Activated CD4-positive, alpha-beta T cell treated with anti-CD3 and anti-CD28 coated beads, Interleukin-2, amount 50 U/mL, for 48 hours (primary cell): Measurements from ENCODE around the gene DNAJC16.

ENCODE experiments used
- DNase-seq, 2 experiments: peaks; one replicate each; pipeline ENCODE4 v3.0.0-alpha.2; 2020

DNAJC16 gene

DNA sequence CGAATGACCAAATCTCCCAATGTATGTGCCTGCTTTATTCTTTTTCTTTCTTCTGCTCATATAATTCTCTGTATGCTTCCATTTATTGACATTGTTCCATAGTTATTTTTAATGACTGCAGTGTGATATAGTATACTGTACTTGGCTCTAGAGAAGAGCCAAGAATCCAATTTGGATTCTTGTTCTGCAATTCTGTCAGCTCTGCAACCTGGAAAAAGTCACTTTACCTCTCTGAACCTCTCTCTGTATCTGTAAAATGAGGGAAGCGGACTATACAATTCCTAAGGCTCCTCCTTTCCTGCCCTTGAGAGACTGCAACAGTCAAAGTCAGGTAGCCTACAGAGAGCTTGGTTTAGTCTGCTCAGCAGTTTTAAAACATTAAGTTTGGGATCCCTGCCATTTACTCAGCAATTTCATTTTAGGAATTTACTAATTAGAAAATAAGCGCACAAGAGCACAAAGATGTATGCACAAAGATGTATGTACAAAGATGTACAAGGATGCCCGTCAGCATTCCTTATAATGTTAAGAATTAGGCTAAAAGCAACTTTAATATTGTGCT lies 14.7 kb downstream of the DNAJC16 start:
- DNase-seq: no peak

DNA sequence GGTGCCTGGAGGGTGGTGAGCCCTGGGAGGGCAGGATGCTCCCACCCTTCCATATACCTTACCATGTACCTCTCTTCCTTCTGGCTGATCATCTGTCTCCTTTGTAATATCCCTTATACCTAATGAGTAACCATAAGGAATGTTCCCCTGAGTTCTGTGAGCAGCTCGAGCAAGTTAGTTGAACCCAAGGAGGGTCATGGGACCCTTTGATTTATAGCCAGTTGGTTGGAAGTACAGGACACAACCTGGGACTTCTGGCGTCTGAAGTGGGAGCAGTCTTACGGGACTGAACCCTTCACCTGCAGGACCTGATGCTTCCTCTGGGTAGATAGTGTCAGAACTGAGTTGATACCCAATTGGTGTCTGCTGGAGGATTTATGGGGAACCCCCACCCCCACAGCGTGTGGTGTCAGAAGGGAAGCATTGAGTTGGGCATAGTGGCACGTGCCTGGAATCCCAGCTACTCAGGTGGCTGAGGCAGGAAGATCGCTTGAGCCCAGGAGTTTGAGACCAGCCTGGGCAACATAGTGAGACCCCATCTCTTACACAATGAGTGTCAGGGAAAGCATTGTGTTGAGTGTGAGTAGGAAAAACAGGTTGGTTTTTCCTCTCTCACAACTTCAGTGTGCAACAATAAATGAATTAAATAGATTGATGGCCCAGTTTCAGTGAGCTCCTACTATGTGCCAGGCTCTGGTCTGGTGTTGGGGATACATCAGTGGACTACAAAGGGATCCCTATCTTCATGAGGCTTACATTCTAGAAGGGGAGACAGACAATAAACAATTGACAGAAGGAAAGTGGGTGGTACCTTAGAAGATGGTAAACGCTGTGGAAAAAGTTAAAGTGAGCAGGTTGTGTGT lies 16.0 kb downstream of the DNAJC16 start:
- DNase-seq: no peak

DNA sequence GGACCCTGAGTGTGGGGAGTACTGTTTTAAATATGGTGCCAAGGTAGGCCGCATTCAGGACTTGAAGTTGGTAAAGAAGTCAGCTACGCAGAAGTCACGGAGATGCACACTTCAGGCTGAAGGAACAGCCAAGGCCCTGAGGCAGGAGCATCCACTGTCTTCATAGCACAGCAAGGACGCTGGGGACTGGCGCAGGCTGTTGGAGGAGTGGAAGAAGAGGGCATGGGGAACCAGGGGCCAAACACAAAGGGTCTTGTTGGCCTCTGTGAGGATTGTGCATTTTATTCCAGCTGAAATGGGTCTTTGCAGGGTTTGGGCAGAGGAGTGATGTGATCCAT lies 16.6 kb downstream of the DNAJC16 start:
- no peak for DNase-seq

DNA sequence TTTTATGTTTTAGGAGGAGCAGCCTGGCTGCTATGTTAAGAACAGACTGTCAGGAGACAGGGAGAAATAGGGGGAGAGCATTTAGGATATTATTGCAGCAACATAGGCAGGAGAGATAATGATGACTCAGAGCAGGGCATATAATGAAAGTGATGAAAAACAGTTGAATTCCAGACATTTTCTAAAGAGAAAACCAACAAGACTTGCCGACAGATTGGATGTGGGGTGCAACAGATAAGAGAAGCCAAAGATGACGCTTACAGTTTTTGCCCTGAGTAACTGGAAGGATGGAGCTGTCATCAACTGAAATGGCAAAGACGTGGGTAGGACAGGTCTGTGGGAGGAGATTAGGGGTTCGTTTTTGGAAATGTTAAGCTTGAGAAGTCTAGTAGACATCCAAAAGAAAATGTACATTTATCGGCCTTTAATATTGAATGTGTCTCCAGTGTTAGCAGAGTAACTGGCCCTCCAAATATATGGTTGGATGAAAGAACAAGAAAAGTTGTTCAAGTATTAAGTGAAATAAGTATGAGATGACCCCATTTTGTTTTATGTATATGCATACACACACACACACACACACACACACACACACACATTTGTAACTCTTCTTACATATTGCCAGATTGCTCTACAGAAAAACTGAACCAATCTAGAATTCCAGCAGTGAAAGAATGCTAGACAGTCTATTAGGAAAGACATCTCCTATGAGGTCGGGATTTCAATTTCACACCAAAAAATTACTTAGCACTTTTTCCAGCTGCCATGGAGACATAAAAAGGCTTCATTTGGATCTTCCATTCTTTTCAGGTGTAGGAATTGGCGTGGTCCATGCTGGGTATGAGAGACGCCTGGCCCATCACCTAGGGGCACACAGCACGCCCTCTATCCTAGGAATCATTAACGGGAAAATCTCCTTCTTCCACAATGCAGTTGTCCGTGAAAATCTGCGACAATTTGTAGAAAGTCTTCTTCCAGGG lies 17.2 kb downstream of the DNAJC16 start:
- no peak for DNase-seq

DNA sequence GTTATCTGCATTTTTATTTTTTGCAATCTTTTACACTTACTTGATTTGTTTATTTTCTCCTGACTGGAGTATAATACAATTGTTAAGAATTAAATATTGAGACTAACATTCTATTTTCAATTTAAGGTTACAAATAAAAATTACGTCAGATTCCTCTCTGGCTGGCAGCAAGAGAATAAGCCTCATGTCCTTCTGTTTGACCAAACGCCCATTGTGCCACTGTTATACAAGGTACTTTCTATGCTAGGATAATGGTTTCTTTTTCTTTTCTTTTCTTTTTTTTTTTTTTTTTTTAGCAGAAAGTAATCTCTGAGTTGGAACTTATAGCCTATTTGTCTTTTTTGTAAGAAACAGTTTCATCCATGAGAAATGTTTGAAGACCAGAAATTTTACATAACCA lies 20.0 kb downstream of the DNAJC16 start:
- DNase-seq: no peak

DNA sequence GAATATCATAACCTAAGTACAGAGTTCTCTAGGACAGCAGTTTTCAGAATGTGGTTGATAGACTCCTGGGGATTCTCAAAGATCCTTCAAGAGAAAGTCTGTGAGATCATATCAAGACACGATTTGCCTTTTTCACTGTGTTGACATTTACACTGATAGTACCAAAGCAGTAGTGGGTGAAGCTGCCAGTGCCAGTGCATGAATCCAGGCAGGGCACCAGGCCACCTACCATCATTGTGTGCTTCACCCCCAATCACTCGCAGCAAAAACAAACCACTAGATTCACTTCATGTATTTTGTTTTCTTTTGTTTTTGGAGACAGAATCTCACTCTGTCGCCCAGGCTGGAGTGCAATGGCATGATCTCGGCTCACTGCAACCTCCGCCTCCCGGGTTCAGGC lies 23.9 kb downstream of the DNAJC16 start:
- no peak for DNase-seq

DNA sequence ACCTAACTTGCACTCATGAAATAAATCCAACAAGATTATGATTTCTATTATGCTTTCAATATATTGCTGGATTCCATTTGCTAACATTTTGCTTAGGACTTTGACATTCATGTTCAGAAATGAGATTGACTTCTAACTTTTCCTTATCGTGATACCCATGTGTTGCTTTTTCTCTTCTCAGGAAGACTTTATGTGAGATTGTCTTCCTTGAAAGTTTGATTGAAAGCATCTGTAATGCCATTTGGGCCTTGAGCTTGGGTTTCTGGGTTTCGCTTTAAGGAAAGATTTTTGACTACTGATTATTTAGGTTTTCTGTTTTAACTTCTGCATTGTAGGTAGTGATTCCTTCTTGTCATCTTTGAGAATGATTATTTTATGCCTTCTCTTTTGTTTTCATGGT lies 30.4 kb downstream of the DNAJC16 start:
- DNase-seq: no peak

DNA sequence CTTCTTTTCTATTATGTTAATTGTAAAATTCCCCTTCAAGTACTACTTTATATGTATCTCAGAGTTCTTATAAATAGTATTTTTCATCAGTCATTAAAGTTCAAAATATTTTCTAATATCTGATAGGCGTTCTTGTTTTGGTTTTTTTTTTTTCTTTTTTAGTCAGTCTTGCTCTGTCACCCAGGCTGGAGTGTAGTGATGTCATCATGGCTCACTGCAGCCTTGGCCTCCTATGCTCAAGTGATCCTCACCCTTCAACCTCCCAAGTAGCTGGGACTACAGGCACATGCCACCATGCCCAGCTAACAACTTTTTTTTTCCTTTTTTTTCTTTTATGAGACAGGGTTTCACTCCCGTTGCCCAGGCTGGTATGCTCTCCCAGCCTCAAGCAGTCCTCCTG lies 30.9 kb downstream of the DNAJC16 start:
- no peak for DNase-seq

DNA sequence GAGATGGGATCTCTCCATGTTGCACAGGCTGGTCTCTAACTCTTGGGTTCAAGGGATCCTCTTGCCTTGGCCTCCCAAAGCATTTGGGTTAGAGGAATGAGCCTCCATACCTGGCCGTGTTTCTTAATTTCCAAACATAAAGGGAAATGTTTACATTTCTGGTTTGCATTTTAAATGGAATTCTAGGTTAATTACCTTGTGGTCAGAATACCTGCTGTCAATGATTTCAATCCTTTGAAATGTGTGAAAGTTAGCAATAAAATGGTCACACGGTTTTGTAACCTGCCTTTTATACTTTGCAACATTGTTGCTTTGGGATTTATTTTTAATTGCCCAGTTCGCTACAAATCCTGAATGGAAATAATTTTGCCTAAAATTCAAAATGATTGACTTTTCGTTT lies 31.9 kb downstream of the DNAJC16 start:
- DNase-seq: no peak

DNA sequence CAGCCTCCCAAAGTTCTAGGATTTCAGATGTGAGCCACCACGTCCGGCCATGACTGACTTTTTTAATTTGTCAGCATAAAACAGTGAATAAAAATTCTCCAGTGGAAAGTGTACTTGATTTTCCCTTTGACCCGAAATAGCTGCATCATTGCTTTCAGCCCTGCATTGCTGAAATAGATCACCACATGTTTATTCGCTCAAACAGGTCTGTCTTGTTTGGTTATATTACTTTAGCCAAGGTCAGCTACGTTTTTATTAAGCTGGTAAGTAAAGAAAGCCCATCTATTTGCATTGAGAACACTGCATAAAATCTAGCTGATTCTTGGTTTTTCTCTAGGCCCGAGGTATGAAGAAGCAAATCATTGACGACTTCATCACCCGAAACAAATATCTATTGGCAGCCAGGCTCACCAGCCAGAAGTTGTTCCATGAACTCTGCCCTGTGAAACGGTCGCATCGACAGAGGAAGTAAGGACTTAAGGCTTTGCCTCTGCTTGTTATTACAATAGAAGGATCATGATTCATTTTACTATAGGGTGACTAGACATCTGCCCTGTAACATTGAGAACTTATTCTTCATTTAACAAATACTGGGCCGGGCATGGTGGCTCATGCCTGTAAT lies 32.7 kb downstream of the DNAJC16 start:
- DNase-seq: no peak

DNA sequence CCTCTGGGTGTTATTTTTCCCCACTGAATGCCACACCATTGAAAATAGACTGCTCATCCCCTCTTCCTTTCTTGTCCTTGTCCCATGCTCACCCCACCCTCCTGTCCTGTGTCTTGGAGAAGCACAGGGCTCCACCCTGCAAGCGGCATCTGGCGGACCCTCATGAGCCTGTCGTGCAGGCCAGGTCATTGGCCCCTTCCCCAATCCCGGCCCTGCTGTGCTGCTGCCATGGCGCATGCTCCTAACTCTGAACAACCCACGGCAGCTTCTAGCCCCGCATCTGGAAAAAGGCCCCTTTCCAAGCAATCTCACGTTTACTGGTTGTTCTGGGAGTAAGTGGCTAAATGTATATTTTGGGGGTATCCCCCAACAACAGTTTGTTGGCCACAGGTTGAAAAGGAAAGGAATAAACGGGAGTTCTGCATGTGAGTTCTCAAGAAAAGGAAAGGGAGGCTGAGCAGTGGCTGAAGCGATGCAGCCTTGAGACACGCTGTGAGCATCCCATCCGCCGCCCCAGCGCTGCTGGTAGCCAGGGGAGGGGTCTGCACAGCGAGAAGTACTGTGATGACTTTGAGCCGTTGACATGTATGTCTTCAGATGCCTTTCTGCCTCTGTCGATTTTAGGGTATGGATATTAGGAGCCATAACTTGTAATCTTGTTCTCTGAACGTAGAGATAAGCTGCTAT lies 41.9 kb downstream of the DNAJC16 start:
- DNase-seq: no peak

DNA sequence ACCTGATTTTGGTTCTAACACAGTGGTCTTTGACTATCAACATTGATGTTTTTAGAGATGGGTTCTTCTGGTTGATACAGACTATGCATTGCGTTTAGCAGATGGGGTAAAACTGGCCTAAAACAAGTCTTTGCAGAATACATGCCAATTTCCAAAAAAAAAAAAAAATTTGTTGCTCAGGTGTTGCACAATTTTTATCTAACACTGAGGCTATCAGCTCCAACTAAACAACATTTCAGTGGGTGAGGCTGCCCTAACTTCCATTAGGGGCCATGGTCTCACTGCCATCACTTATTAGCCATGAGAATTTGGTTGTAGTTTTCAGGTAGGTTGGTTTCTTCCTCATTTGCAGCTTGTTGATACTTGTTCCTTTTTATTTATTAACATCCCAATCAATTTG lies 44.2 kb downstream of the DNAJC16 start:
- no peak for DNase-seq

DNA sequence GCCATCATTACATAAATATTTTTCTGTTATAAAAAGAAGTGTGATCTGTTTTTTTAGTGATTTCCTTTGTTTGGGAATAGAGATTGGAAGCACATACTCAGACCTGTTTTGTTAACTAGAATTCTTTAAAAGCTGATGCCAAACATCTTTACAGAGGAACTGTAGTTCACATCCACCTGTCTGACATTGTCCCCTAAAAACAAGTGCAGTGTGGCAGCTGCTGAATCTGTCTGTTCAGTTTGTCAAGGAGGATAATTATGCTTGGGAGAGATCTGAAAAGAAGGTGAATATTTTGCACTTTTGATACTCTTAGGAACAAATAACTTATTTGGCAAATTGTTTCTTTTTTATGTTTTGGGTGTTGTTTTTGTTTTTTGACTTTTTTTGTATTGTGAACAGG lies 44.6 kb downstream of the DNAJC16 start:
- DNase-seq: no peak

DNA sequence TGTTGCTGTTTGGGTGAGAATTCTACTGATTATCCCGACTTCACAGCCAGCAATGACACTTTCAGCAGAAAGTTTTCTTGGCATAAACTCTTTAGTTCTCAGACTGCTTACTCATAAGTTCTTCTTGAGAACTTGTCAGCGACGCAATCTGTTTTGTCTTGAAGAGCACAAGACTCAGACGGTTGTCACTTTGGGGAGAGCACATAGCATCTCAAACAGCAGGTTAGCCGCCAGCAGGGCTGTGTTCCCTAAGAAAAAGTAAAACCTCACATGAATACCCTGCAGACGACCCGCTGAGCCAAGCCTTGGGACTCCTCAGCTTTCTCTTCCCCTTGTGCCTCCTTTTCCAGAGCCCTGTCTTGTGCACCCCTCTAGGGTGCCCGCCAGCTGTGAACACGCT lies 46.8 kb downstream of the DNAJC16 start:
- DNase-seq: no peak

DNA sequence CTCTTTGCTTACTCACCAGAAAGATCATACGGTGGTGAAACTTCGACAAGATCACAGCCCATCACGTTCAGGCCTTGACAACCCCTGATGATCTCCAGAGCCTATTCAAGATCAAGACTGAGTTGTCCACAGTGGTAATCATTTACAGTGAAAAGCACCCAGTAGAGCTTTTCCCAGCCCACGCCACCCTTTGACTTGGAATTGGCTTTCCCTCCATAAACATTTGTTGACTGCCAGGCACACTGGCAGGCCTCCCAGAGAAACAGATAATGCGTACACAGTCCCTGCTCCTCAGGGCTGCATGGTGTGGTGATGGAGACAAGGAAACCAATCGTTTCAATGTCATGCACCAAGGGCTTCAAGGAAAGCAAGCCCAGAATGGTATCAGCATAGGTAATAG lies 48.1 kb downstream of the DNAJC16 start:
- DNase-seq: no peak

DNA sequence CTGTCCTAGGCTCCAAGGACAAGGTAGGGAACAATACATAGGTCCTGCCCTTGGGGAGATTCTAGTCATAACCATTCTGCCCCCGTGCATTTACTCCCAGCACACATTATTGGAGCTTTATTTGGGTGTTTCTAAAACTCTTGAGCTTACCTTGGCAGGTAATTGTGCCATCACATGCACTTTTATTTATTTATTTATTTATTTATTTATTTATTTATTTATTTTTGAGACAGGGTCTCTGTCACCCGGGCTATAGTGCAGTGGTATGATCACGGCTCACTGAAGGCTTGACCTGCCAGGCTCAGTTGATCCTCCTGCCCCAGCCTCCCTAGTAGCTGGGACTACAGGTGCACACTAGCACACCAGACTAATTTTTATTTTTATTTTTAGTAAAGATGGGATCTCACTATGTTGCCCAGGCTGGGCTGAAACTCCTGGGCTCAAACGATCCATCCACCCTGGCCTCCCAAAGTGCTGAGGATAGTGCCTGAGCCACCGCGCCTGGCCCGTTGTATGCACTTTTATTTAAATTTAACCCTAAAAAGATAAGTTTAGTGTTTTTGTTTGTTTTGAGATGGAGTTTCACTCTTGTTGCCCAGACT lies 49.0 kb downstream of the DNAJC16 start:
- DNase-seq: no peak

DNA sequence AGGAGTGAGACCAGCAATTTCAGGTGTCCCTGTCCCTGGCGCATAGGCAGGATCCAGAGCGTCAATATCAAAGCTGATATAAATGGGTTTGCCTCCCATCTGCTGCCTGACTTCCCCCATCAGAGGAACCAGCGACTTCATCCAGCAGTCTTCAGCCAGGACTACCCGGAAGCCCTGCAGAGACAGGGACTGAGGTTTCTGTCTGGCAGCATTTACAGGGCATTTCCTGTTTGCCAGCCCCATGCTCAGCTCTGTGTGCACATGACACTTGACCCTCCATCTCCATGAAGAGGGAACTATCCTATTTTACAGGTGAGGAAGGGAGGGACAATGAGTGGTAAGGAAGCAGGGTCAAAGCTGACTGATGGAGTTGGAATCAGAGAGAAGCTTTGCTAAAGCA lies 51.0 kb downstream of the DNAJC16 start:
- DNase-seq: no peak

DNA sequence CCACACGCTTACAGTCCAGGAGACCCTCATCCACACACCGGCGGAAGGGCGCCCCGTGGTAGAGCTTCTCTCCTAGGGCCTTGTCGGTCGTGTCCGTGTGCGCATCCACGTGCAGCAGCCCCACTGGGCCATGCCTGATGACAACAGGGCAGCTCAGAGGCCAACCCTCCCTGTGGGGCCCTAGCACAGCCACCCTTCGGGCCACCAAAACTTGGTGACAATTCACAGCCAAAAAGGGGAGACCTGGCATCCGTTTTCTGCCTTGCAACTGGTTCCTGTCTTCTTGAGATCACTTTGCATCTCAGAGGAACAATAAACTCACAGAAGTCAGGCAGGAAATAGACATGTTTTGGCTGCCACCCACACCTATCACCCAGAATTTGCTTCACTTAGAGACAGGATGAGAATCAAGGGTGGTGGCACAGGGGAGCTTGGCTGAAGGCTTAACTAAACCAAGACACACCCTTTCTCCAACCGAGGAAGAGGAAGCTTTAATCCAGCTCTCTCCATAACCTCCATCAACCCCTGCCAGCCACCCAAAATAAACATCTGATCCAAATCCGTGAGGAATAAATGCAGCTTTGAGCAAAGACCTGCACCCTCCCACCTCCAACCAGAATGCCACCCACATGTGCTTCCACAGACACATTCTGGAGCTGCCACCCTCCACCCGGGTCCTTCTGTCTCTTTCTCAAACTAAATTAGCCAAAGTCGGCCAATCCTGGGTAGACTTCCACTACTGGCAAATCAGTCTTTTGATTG lies 52.5 kb downstream of the DNAJC16 start:
- DNase-seq: peak; percentile 13 to 23

DNA sequence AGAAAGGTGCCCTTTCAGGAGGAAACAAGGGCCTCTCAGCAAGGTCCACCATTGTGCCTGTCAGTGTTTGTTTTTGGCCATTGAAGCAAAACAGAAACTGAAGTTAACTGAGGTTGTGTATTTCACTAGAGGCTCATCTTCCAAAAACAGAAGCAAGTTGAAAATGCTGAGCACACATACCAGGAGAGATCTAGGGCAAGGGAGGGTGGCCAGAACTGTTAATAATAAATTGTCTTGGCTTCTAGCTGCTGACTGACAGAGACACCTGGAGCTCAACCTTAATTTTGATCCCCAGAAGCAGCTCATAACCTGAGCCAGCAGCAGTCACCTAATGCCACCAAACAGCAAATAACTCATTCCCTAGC lies 53.0 kb downstream of the DNAJC16 start:
- no peak for DNase-seq

DNA sequence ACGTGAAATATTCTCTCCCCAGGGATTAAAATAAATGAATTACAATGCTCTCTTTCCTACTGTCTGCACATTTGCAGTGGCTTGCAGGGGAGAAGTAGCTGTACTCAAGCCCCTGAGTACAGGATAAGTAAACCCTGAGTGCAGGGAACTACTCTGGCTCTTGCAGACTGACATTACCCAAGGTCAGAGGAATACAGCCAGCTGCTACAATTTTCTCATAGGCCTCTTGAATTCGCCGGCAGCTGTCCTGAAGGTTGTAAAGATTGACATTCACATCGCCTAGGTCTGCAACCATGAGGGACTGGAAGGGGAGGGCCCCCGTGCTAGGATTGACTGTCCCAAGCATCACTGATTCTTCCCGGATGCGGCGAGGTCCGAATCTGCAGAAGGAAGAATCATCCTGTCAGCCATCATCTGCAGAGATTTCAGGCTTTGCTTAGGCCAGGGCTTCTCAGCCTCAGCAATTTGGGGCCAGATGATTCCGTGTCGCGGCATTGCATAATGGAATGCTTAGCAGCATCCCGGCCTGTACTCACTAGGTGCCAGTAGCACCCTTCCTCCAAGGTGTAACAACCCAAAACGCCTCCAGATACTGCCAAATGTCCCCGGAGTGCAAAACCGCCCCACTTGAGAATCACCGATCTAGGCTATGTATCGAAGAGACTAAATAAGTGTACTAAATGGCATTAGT lies 56.5 kb downstream of the DNAJC16 start:
- DNase-seq: no peak
